HepG2 (cell line): ENCODE results near the gene DENND11. TPM values are rescaled to one million over a fixed set of nuclear protein-coding genes. Genes with fewer than 3 reads are reported as not detected.
A peak's percentile ranks its signal among the peaks of the same experiment; 100 is the strongest.

Experiments used
- ATF5 ChIP-seq: sonication (generic); formaldehyde crosslinking; IDR thresholded peaks from 2 replicates; pipeline ENCODE4 v1.4.0; 2020; ENCODE audit warnings: mild to moderate bottlenecking, low read depth, missing genetic modification reagents
- E2F5 ChIP-seq: sonication (generic); formaldehyde crosslinking; conservative IDR thresholded peaks from 2 replicates; pipeline ENCODE4 v1.4.0; 2020; ENCODE audit warnings: missing genetic modification reagents
- FLYWCH1 ChIP-seq: sonication (generic); formaldehyde crosslinking; IDR thresholded peaks from 2 replicates; pipeline ENCODE4 v1.8.1; 2023; ENCODE audit warnings: mild to moderate bottlenecking, missing genetic modification reagents
- GATAD1 ChIP-seq: IDR thresholded peaks from 2 replicates; pipeline ENCODE4 v1.6.1; 2016; ENCODE audit warnings: missing genetic modification reagents, missing compliant biosample characterization
- GATAD2A ChIP-seq: IDR thresholded peaks from 2 replicates; pipeline ENCODE4 v1.6.1; 2016
- GMEB2 ChIP-seq: IDR thresholded peaks from 2 replicates; pipeline ENCODE4 v1.6.1; 2016; ENCODE audit warnings: missing biosample characterization, missing genetic modification reagents, low read depth
- HDAC2 ChIP-seq: sonication (generic); formaldehyde crosslinking; IDR thresholded peaks from 2 replicates; pipeline ENCODE4 v1.4.0; 2020; ENCODE audit warnings: missing genetic modification reagents
- HES4 ChIP-seq: sonication (generic); formaldehyde crosslinking; IDR thresholded peaks from 2 replicates; pipeline ENCODE4 v1.9.0; 2021; ENCODE audit warnings: mild to moderate bottlenecking, missing genetic modification reagents, borderline replicate concordance
- HNF1B ChIP-seq: sonication (generic); formaldehyde crosslinking; IDR thresholded peaks from 2 replicates; pipeline ENCODE4 v1.5.1; 2020; ENCODE audit warnings: mild to moderate bottlenecking, moderate library complexity, missing genetic modification reagents
- KDM3A ChIP-seq: IDR thresholded peaks from 2 replicates; pipeline ENCODE4 v1.6.1; 2018; ENCODE audit warnings: low read depth, missing compliant biosample characterization
- MIXL1 ChIP-seq: IDR thresholded peaks from 2 replicates; pipeline ENCODE4 v1.6.1; 2016
- RAD21 ChIP-seq: fragments of 450-650 bp; formaldehyde crosslinking; IDR thresholded peaks from 2 replicates; pipeline ENCODE4 v1.5.0; 2020; ENCODE audit warnings: mild to moderate bottlenecking
- SIX1 ChIP-seq: sonication (generic); formaldehyde crosslinking; IDR thresholded peaks from 2 replicates; pipeline ENCODE4 v1.4.0; 2020; ENCODE audit warnings: missing genetic modification reagents, borderline replicate concordance
- SP2 ChIP-seq: sonication (generic); formaldehyde crosslinking; IDR thresholded peaks from 2 replicates; pipeline ENCODE4 v1.5.1; 2020; ENCODE audit warnings: mild to moderate bottlenecking, missing genetic modification reagents
- STAG1 ChIP-seq: sonication (generic); formaldehyde crosslinking; IDR thresholded peaks from 2 replicates; pipeline ENCODE4 v1.4.0; 2020; ENCODE audit warnings: missing genetic modification reagents
- TARDBP ChIP-seq: sonication (generic); formaldehyde crosslinking; IDR thresholded peaks from 2 replicates; pipeline ENCODE4 v1.8.0; 2022; ENCODE audit warnings: mild to moderate bottlenecking, missing genetic modification reagents
- TBL1XR1 ChIP-seq: fragments of 150-350 bp; IDR thresholded peaks from 2 replicates; pipeline ENCODE4 v1.6.1; 2014; ENCODE audit warnings: borderline replicate concordance, low read length; ENCODE audit not compliant: partially characterized antibody
- XBP1 ChIP-seq: sonication (generic); formaldehyde crosslinking; IDR thresholded peaks from 2 replicates; pipeline ENCODE4 v1.5.0; 2020; ENCODE audit warnings: missing genetic modification reagents
- ZMYM4 ChIP-seq: sonication (generic); formaldehyde crosslinking; IDR thresholded peaks from 2 replicates; pipeline ENCODE4 v1.8.1; 2023; ENCODE audit warnings: mild to moderate bottlenecking, missing genetic modification reagents
- ZNF337 ChIP-seq: sonication (generic); formaldehyde crosslinking; IDR thresholded peaks from 2 replicates; pipeline ENCODE4 v1.5.1; 2020; ENCODE audit warnings: missing genetic modification reagents, low read depth, mild to moderate bottlenecking, borderline replicate concordance
- ZNF550 ChIP-seq: sonication (generic); formaldehyde crosslinking; IDR thresholded peaks from 2 replicates; pipeline ENCODE4 v1.4.0; 2020; ENCODE audit warnings: mild to moderate bottlenecking, missing genetic modification reagents, borderline replicate concordance
- ZNF839 ChIP-seq: sonication (generic); formaldehyde crosslinking; IDR thresholded peaks from 2 replicates; pipeline ENCODE4 v1.4.0; 2020; ENCODE audit warnings: missing genetic modification reagents, mild to moderate bottlenecking, borderline replicate concordance
- ZSCAN12 ChIP-seq: sonication (generic); formaldehyde crosslinking; IDR thresholded peaks from 2 replicates; pipeline ENCODE4 v1.9.0; 2021; ENCODE audit warnings: mild to moderate bottlenecking, missing genetic modification reagents
- polyA plus RNA-seq, 8 experiments: library from polyadenylated mRNA; depleted of rRNA in 3 of 8; stranded (reverse) in 7 of 8; unstranded in 1 of 8; fragments of >200 nt; fragmentation: Illumina TruSeq in 4 of 8; extraction: Trizol in 4 of 8; gene quantifications; 2 replicates each; pipeline versions ENCODE4 v1.2.1 to v1.2.3, GENCODE V29; 2011 to 2016; ENCODE audit warnings: low read depth in 4 of 8, missing spikeins in 1 of 8, mixed read lengths in 1 of 8; ENCODE audit not compliant: insufficient read depth in 1 of 8
- total RNA-seq, 5 experiments: library from RNA; depleted of rRNA; stranded (reverse); fragments of >200 nt; fragmentation: Illumina TruSeq; extraction: Trizol; gene quantifications; 2 replicates each; pipeline ENCODE4 v1.2.3, GENCODE V29; 2016; ENCODE audit warnings: low read depth in 1 of 5
- TF ChIP-seq, protein P1 (sequence below): sonication (generic); formaldehyde crosslinking; IDR thresholded peaks from 2 replicates; pipeline ENCODE4 v1.4.0; 2020; ENCODE audit warnings: missing genetic modification reagents, borderline replicate concordance
- TF ChIP-seq, protein P2 (sequence below): sonication (generic); formaldehyde crosslinking; IDR thresholded peaks from 2 replicates; pipeline ENCODE4 v1.9.0; 2022; ENCODE audit warnings: low read depth, missing genetic modification reagents

The DENND11 gene
- total and polyA plus RNA-seq, 2 of the 13 experiments (the other 11 are each of a cell fraction or from before 2014, with no cell fraction given), result 7.1 to 10.5 TPM

DNA sequence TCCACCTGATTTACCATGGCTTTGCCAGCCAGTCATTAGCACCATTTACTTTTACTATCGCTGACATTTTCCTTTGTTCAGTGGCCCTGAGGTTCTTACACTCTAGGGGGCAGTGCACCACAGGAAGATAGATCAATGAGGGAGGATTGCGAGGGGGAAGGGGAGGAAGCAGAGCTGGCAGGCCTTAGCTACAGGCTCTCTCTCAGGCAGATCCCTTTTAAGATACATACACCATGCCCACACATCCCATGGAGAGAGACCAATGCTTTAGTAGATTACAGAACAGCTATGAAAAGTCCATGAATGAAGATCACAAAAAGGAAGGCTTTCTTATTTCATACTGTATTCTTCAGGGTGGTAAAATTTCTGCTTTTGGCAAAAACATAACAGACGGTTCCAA is 47.4 kb downstream of the DENND11 start (continued):
- TF ChIP-seq ZNF550 (CRISPR knock-in tag), result no peak
- TF ChIP-seq, protein P1, sequence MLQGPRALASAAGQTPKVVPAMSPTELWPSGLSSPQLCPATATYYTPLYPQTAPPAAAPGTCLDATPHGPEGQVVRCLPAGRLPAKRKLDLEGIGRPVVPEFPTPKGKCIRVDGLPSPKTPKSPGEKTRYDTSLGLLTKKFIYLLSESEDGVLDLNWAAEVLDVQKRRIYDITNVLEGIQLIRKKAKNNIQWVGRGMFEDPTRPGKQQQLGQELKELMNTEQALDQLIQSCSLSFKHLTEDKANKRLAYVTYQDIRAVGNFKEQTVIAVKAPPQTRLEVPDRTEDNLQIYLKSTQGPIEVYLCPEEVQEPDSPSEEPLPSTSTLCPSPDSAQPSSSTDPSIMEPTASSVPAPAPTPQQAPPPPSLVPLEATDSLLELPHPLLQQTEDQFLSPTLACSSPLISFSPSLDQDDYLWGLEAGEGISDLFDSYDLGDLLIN (CRISPR knock-in tag), result no peak
- TF ChIP-seq E2F5, result no peak
- no peak for TF ChIP-seq HDAC2 (CRISPR knock-in tag)
- TF ChIP-seq HNF1B (CRISPR knock-in tag), result 0 out of 2 replicates have a peak, but pooled peaks have one; percentile 23
- TF ChIP-seq ZNF839 (CRISPR knock-in tag), result no peak
- TF ChIP-seq ATF5, result no peak
- TF ChIP-seq ZNF337 (CRISPR knock-in tag), result no peak
- peak; percentile 62; the same call in 1 of the 2 replicates for TF ChIP-seq RAD21 (CRISPR knock-in tag)
- TF ChIP-seq ZMYM4 (CRISPR knock-in tag), result 0 out of 2 replicates have a peak, but pooled peaks have one; percentile 21
- no peak for TF ChIP-seq TBL1XR1
- TF ChIP-seq STAG1 (CRISPR knock-in tag), result peak; percentile 77
- no peak for TF ChIP-seq ZSCAN12
- no peak for TF ChIP-seq SP2 (CRISPR knock-in tag)
- TF ChIP-seq MIXL1 (CRISPR knock-in tag), result 0 out of 2 replicates have a peak, but pooled peaks have one; percentile 32
- no peak for TF ChIP-seq GMEB2 (CRISPR knock-in tag)
- TF ChIP-seq GATAD1 (CRISPR knock-in tag), result 0 out of 2 replicates have a peak, but pooled peaks have one; percentile 22
- TF ChIP-seq XBP1 (CRISPR knock-in tag), result no peak
- no peak for TF ChIP-seq FLYWCH1 (CRISPR knock-in tag)
- TF ChIP-seq GATAD2A (CRISPR knock-in tag), result 0 out of 2 replicates have a peak, but pooled peaks have one; percentile 14
- TF ChIP-seq, protein P2, sequence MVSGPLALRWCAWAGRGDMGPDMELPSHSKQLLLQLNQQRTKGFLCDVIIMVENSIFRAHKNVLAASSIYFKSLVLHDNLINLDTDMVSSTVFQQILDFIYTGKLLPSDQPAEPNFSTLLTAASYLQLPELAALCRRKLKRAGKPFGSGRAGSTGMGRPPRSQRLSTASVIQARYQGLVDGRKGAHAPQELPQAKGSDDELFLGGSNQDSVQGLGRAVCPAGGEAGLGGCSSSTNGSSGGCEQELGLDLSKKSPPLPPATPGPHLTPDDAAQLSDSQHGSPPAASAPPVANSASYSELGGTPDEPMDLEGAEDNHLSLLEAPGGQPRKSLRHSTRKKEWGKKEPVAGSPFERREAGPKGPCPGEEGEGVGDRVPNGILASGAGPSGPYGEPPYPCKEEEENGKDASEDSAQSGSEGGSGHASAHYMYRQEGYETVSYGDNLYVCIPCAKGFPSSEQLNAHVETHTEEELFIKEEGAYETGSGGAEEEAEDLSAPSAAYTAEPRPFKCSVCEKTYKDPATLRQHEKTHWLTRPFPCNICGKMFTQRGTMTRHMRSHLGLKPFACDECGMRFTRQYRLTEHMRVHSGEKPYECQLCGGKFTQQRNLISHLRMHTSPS (CRISPR knock-in tag), result no peak
- no peak for TF ChIP-seq HES4 (CRISPR knock-in tag)
- no peak for TF ChIP-seq TARDBP (CRISPR knock-in tag)
- no peak for TF ChIP-seq KDM3A (CRISPR knock-in tag)
- no peak for TF ChIP-seq SIX1
